Calu3 (cell line): ENCODE results near the gene CBLIF. TPM values are rescaled to one million over a fixed set of nuclear protein-coding genes. Genes with fewer than 3 reads are reported as not detected.

Source experiments
- BruUV-seq: library from RNA; stranded (reverse); fragments of 400-500 nt; replicated peaks from 2 replicates; lab custom pipeline; 2021; lab: Mats Ljungman, UMichigan
- CTCF ChIA-PET: fragments of 300-600 bp; sonication (Branson Sonifier 250); formaldehyde crosslinking; loops from one replicate; lab custom pipeline; 2022; ENCODE audit warnings: antibody characterized with exemption; lab: Charles Lee
- DNase-seq: peaks from one replicate; pipeline ENCODE4 v3.0.0; 2022
- H3K27ac Mint-ChIP-seq: one replicate; pipeline ENCODE4 v1.8.0; 2022; ENCODE audit warnings: mixed read lengths; ENCODE audit not compliant: unreplicated experiment
- H3K27me3 Mint-ChIP-seq: one replicate; pipeline ENCODE4 v1.8.0; 2022; ENCODE audit warnings: mixed read lengths; ENCODE audit not compliant: unreplicated experiment
- H3K36me3 Mint-ChIP-seq: one replicate; pipeline ENCODE4 v1.8.0; 2022; ENCODE audit warnings: mild to moderate bottlenecking, moderate library complexity, mixed read lengths; ENCODE audit not compliant: insufficient read depth, unreplicated experiment
- H3K4me1 Mint-ChIP-seq: one replicate; pipeline ENCODE4 v1.8.0; 2022; ENCODE audit warnings: mild to moderate bottlenecking, low read depth, mixed read lengths; ENCODE audit not compliant: unreplicated experiment
- H3K4me3 Mint-ChIP-seq: one replicate; pipeline ENCODE4 v1.8.0; 2022; ENCODE audit warnings: mild to moderate bottlenecking, low read depth, moderate library complexity, mixed read lengths; ENCODE audit not compliant: unreplicated experiment
- H3K9me3 Mint-ChIP-seq: one replicate; pipeline ENCODE4 v1.8.0; 2022; ENCODE audit warnings: low read depth, mixed read lengths; ENCODE audit not compliant: unreplicated experiment
- CTCF ChIP-seq: fragments of 200-600 bp; IDR thresholded peaks from one replicate; pipeline ENCODE4 v1.8.0; 2022; ENCODE audit warnings: antibody characterized with exemption; ENCODE audit not compliant: unreplicated experiment
- intact Hi-C: fragments of 100-400 bp; cut with micrococcal nuclease; formaldehyde crosslinking; loops from one replicate; pipeline ENCODE4 v1.10.0; 2022; ENCODE audit not compliant: unreplicated experiment
- total RNA-seq: library from RNA; stranded (reverse); gene quantifications from 2 replicates; pipeline ENCODE4 v1.2.3, GENCODE V29; 2022

Gene CBLIF
- total RNA-seq, 1 experiment from 2014 or later: not detected

- TF ChIP-seq CTCF: no peak
- H3K9me3 Mint-ChIP-seq: peaks cover 4% of the 10 kb centered on the region
- DNase-seq: no peak
- H3K27ac Mint-ChIP-seq: peak overlapping the region; percentile 56
- BruUV-seq: no TSS peak
- no peak overlapping the region for H3K4me3 Mint-ChIP-seq
- peaks cover 34% of the 10 kb centered on the region for H3K4me1 Mint-ChIP-seq
- H3K27me3 Mint-ChIP-seq: no peaks in the 10 kb centered on the region
- CTCF ChIA-PET: no interaction called here
- intact Hi-C loops: loop anchor here (5.0 kb wide), 1 partner anchor 41 kb away; no protein-coding TSS in a partner anchor
- peaks cover 7% of the 10 kb centered on the region for H3K36me3 Mint-ChIP-seq
Observed at GRCh38 chr11:59875856-59876519, 30.7 kb upstream of the CBLIF start.

- Mint-ChIP-seq H3K4me1 (peaks cover 29% of the 10 kb centered on the region), H3K4me3 (no peak overlapping the region), H3K36me3 (peaks cover 7% of the 10 kb centered on the region), H3K9me3 (peaks cover 11% of the 10 kb centered on the region), H3K27ac (no peak overlapping the region), H3K27me3 (no peaks in the 10 kb centered on the region)
- intact Hi-C loops: no loop called here
- no TSS peak for BruUV-seq
- DNase-seq: no peak
- CTCF ChIA-PET: no interaction called here
- no peak for TF ChIP-seq CTCF
Observed at GRCh38 chr11:59872076-59872475, 26.8 kb upstream of the CBLIF start.

- intact Hi-C loops: loop anchor here (2.0 to 5.0 kb wide), 2 partner anchors 94 to 259 kb away; partner anchors contain the start of gene OOSP4A
- CTCF ChIA-PET: no interaction called here
- H3K36me3 Mint-ChIP-seq: peaks cover 13% of the 10 kb centered on the region
- no peak overlapping the region for H3K27ac Mint-ChIP-seq
- H3K27me3 Mint-ChIP-seq: no peaks in the 10 kb centered on the region
- no peak for TF ChIP-seq CTCF
- H3K9me3 Mint-ChIP-seq: peaks cover 13% of the 10 kb centered on the region
- no peak overlapping the region for H3K4me3 Mint-ChIP-seq
- DNase-seq: no peak
- peaks cover 18% of the 10 kb centered on the region for H3K4me1 Mint-ChIP-seq
- BruUV-seq: no TSS peak
Observed at GRCh38 chr11:59867946-59868345, 22.6 kb upstream of the CBLIF start.

- peak overlapping the region; percentile 69 for H3K4me3 Mint-ChIP-seq
- intact Hi-C loops: loop anchor here (1.0 to 5.0 kb wide), 3 partner anchors 44 to 260 kb away; partner anchors contain the start of gene OOSP4A
- H3K4me1 Mint-ChIP-seq: peaks cover 18% of the 10 kb centered on the region
Observed at GRCh38 chr11:59866836-59867235, 21.5 kb upstream of the CBLIF start.

More at GRCh38 chr11:59866836-59867235, 21.5 kb upstream of the CBLIF start:
- H3K27ac Mint-ChIP-seq: peak overlapping the region; percentile 92
- BruUV-seq: no TSS peak
- H3K36me3 Mint-ChIP-seq: peaks cover 13% of the 10 kb centered on the region
- TF ChIP-seq CTCF: no peak
- no peaks in the 10 kb centered on the region for H3K27me3 Mint-ChIP-seq
- no peak for DNase-seq
- CTCF ChIA-PET: interaction anchor here (0.9 to 1.8 kb wide), 5 partner anchors 8 to 52 kb away, joined by 3 to 11 read pairs (median 3); no protein-coding TSS in a partner anchor
- H3K9me3 Mint-ChIP-seq: peaks cover 13% of the 10 kb centered on the region
